ENCODE measurements around the gene GJD2.

DNA sequence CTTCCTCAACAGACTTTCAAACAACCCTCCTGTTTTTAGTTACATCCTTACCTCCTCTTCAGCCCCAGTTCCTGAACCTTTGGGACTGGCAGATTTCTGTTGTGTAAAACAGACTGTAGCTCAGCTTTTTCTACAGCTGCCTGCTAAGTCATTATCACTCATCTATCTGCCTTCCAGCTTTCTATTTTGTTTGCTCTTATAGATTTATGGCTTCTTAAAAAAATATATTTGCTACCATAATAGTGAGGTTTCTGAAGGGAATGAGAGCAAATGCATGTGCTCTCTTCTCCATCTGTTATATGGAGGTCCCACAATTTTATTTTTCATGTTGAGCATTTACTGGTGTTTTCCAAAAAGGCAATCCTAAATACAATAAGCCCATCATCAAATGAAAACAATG, 18.2 kb upstream of the GJD2 start:
- TF ChIP-seq, protein P1, sequence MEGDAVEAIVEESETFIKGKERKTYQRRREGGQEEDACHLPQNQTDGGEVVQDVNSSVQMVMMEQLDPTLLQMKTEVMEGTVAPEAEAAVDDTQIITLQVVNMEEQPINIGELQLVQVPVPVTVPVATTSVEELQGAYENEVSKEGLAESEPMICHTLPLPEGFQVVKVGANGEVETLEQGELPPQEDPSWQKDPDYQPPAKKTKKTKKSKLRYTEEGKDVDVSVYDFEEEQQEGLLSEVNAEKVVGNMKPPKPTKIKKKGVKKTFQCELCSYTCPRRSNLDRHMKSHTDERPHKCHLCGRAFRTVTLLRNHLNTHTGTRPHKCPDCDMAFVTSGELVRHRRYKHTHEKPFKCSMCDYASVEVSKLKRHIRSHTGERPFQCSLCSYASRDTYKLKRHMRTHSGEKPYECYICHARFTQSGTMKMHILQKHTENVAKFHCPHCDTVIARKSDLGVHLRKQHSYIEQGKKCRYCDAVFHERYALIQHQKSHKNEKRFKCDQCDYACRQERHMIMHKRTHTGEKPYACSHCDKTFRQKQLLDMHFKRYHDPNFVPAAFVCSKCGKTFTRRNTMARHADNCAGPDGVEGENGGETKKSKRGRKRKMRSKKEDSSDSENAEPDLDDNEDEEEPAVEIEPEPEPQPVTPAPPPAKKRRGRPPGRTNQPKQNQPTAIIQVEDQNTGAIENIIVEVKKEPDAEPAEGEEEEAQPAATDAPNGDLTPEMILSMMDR (IDR thresholded peaks at IDR 0.05): no peak
- no peak for TF ChIP-seq POLR2A (IDR thresholded peaks at IDR 0.05)
